Ishikawa (cell line): ENCODE measurements around the gene COL27A1.
A peak's percentile ranks its signal among the peaks of the same experiment; 100 is the strongest.

Experiments
- CEBPB ChIP-seq: IDR thresholded peaks from 2 replicates; pipeline ENCODE4 v1.6.1; 2012
- CREB1 ChIP-seq: IDR thresholded peaks from 2 replicates; pipeline ENCODE4 v1.6.1; 2012; ENCODE audit warnings: low read depth
- EGR1 ChIP-seq: IDR thresholded peaks from 2 replicates; pipeline ENCODE4 v1.6.1; 2012
- EP300 ChIP-seq: IDR thresholded peaks from 2 replicates; pipeline ENCODE4 v1.6.1; 2012; ENCODE audit warnings: borderline replicate concordance
- FOXM1 ChIP-seq: IDR thresholded peaks from 2 replicates; pipeline ENCODE4 v1.6.1; 2012; ENCODE audit warnings: low read depth, borderline replicate concordance
- MAX ChIP-seq: IDR thresholded peaks from 2 replicates; pipeline ENCODE4 v1.6.1; 2012
- NFIC ChIP-seq: IDR thresholded peaks from 2 replicates; pipeline ENCODE4 v1.6.1; 2012
- RAD21 ChIP-seq: IDR thresholded peaks from 2 replicates; pipeline ENCODE4 v1.6.1; 2012; ENCODE audit warnings: low read depth
- REST ChIP-seq: IDR thresholded peaks from 2 replicates; pipeline ENCODE4 v1.6.1; 2012; ENCODE audit warnings: low read depth, mild to moderate bottlenecking
- TAF1 ChIP-seq: IDR thresholded peaks from 2 replicates; pipeline ENCODE4 v1.6.1; 2012; ENCODE audit warnings: low read depth, mild to moderate bottlenecking
- TCF12 ChIP-seq: IDR thresholded peaks from 2 replicates; pipeline ENCODE4 v1.6.1; 2012; ENCODE audit warnings: low read depth
- TEAD4 ChIP-seq: IDR thresholded peaks from 2 replicates; pipeline ENCODE4 v1.6.1; 2012
- YY1 ChIP-seq: IDR thresholded peaks from 2 replicates; pipeline ENCODE4 v1.6.1; 2012; ENCODE audit warnings: low read depth
- ZBTB7A ChIP-seq: IDR thresholded peaks from 2 replicates; pipeline ENCODE4 v1.6.1; 2012; ENCODE audit warnings: low read depth
- TF ChIP-seq, protein P1 (sequence below): IDR thresholded peaks from 2 replicates; pipeline ENCODE4 v1.6.1; 2012

Gene COL27A1

GRCh38 chr9:114289106-114289505 is 133.8 kb downstream of the COL27A1 start:
- TF ChIP-seq MAX (no peak), TAF1 (no peak), CEBPB (no peak), FOXM1 (no peak), REST (no peak), TCF12 (no peak), ZBTB7A (no peak), CREB1 (no peak), YY1 (no peak), NFIC (no peak)
- TF ChIP-seq, protein P1, sequence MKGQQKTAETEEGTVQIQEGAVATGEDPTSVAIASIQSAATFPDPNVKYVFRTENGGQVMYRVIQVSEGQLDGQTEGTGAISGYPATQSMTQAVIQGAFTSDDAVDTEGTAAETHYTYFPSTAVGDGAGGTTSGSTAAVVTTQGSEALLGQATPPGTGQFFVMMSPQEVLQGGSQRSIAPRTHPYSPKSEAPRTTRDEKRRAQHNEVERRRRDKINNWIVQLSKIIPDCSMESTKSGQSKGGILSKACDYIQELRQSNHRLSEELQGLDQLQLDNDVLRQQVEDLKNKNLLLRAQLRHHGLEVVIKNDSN, result no peak

DNA sequence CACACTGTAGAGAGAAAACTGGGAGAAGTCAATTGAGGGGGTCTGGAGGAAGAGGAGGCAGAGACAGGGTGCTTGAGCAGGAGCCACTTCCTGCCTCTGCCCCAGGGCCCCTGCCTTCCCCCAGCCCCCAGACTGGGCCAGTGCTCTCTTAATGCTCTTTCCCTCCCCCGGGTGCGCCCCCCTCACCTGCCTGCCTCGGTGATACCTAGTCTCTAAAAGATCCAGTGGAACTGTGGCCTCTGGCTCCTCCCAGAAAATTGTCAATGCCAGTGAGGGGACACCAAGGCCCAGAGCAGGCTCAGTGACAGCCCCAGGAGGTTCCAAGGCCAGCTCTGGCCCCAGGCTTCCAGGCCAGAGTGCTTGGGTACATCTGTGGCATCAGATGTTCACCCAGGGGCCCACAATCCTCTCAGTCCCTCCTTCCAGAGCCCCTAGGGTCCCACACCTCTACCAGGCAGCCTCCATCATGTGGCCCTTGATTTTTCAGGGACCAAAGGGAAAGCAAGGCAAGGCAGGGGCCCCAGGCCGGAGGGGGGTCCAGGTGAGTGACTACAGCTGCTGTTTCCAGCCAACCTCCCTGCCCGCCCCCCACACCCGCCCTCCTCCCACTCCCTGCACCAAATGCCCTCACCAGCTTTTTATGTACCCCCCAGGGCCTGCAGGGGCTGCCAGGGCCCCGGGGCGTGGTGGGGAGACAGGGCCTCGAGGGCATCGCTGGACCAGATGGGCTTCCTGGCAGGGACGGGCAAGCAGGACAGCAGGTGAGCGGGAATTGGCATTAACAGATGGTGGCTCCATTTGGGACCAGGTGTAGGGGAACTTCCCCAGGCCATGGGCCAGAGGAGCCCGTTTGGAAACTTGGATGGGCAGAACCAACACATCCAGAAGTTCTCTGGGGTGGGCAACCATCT is 134.5 kb downstream of the COL27A1 start:
- no peak for TF ChIP-seq EP300
- TF ChIP-seq MAX, result no peak
- TF ChIP-seq EGR1, result no peak
- TF ChIP-seq REST, result no peak
- TF ChIP-seq TAF1, result no peak
- TF ChIP-seq, protein P1, result no peak
- TF ChIP-seq TCF12, result no peak
- no peak for TF ChIP-seq RAD21
- no peak for TF ChIP-seq FOXM1
- no peak for TF ChIP-seq CEBPB
- TF ChIP-seq CREB1, result no peak
- no peak for TF ChIP-seq TEAD4
- TF ChIP-seq NFIC, result no peak

DNA sequence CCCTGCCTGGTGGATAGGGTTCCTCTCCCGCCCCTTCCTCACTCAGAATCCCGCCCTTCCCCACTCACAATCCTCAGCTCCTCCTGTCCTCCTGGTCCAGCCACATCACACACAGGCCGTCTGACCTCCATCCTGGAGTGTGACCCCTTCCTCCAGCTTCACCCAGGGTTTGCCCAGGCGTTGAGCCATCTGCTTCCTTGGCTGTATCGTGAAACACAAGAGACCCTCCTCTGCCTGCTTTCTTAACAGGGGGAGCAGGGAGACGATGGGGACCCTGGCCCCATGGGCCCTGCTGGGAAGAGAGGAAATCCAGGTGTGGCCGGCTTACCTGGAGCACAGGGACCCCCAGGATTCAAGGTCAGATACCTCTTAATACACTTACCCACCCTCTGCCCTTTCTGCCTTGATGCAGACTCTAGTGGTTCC is 135.2 kb downstream of the COL27A1 start:
- TF ChIP-seq CEBPB (no peak), MAX (no peak), REST (no peak), YY1 (no peak)
- TF ChIP-seq, protein P1, result no peak

DNA sequence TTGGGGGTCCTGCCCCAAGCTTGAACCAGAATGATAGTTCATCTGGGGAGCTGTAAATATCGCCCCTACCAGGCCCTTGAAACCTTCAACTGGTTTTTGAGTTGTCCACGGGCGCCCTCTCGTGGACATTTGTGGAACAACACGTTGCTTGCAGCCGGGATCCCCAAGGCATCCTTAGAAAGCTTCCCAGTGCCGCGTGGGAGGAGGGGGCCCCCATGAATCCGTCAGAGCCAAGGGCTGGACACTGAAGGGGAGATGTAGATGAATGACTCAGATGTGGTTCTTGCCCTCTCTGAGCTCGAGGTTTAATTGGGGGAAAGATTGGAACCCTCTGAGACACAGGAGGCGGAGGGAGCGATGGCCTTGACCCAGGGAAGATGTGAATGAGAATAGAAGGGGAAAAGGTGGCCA is 135.7 kb downstream of the COL27A1 start:
- TF ChIP-seq REST (no peak), RAD21 (peak; percentile 93)
- TF ChIP-seq, protein P1, result no peak
